HG02884 (cell line): ENCODE measurements around the gene SRSF2.
"Not testable (repeated sequence)": the region's sequence is repeated elsewhere in the genome, so short reads cannot be mapped to it uniquely, and the experiment has no call there.

Source experiments
- ATAC-seq: cut with Tn5 transposase; IDR thresholded peaks from one replicate; pipeline ENCODE4 v1.9.1; 2021; ENCODE audit warnings: mild to moderate bottlenecking, moderate library complexity; ENCODE audit not compliant: unreplicated experiment

The SRSF2 gene

DNA sequence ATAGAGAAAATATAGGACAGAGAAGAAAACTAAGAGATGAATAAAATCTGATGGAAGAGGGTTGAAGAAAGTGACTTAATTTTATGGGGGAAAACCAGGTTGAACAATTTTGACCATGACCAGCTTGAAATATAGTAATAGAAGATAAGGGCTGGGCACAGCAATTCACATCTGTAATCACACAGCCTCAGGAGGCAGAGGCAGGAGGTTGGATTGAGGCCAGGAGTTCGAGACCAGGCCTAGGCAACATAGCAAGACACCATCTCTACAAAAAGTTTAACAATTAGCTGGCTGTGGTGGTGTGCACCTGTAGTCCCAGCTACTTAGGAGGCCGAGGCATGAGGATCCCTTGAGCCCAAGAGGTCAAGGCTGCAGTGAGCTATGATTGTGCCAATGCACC is 35.1 kb downstream of the SRSF2 start:
- no peak for ATAC-seq

DNA sequence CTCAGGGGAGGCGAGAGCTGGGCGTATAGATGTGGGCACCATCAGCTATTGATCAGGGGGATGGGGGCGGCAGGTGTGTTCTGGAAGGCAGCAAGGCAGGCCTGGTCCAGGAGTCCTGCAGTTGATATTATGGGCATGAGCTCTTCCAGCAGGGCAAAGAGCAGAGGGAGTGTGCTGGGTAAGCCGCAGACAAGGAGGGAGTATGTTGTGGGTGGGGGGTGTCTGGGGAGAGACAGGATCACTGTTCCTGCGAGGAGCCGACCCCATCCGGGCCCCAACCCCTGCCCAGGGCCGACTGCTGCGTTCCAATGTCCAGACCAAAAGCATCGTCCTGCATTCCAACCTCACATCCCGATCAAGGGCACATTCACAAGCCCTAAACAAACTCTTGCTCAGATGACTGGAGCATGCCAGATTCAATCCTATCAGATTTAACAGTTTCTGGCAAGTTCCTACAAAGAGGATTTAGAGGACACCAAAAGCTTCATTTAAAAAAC is 35.6 kb downstream of the SRSF2 start:
- ATAC-seq, result no peak

DNA sequence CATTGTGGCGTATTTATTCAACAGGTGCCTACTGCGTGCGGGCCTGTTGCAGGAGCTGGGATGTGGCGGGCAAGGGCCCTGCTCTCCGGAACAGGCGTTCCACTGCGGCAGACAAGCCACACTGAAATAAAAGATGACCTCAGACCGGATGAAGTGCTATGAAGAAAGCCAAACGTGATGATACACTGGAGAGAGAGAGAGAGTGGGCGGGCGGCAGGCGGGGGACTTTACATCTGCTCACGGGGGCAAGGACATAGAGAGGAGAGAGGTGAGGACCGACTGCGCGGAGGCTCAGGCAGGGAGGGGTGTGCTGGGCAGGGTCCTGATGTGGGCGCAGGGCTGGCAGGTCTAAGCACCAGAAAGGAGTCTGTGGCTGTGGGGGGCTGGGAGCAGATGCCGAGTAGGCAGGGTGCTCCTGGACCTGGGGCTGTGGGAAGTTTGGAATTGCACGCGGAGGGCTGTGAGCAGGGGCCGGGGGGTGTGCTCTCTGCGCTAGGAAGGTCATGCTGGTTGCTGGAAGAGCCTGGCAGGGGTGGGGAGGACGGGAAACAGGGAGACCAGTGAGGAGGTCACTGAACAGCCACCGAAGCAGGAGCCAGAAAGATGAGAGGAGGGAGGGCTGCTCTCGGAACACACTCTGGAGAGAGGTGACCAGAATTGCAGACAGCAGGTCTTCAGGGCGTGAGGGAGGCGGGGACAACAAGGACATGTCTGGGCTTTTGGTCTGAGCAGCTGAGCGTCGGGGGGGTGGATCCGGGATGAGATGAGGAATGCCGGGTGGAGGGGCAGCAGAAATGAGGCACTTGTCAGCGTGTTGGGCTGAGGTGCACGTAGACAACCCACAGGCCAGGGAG is 36.3 kb downstream of the SRSF2 start:
- no peak for ATAC-seq

DNA sequence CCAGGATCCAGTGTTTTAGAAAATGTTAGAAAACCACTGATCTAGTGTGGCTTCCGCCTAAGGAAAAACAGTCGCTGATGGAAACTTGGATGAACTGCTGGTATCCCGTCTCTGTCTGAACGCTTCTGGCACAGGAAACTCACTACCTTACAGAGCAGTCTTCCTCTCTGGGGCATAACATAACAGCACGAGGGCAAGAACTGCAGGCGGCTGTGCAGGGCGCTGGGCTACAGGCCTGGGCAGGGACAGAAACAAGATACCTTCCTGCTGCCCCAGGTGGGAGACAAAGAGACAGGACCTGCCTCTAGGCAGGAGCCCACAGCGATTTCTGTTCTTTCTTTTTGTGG is 36.9 kb downstream of the SRSF2 start:
- ATAC-seq, result no peak

DNA sequence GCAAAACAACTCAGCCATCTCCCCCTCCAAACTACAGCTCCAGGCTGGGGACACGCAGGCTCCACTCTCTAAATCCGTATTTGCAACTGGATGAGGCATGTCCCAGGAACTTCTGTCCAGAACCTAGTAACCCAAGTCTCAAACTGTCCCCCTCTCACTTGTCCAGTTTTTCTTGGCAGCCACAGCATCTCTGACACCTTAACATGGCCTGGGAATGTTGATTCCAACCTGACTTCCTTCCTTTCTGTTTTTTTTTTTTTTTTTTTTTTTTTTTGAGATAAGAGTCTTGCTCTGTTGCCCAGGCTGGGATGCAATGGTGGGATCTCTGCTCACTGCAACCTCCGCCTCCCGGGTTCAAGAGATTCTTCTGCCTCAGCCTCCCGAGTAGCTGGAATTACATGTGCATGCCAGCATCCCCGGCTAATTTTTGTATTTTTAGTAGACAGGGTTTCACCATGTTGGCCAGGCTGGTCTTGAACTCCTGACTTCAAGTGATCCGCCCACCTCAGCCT is 38.6 kb downstream of the SRSF2 start:
- ATAC-seq, result not testable (repeated sequence)

DNA sequence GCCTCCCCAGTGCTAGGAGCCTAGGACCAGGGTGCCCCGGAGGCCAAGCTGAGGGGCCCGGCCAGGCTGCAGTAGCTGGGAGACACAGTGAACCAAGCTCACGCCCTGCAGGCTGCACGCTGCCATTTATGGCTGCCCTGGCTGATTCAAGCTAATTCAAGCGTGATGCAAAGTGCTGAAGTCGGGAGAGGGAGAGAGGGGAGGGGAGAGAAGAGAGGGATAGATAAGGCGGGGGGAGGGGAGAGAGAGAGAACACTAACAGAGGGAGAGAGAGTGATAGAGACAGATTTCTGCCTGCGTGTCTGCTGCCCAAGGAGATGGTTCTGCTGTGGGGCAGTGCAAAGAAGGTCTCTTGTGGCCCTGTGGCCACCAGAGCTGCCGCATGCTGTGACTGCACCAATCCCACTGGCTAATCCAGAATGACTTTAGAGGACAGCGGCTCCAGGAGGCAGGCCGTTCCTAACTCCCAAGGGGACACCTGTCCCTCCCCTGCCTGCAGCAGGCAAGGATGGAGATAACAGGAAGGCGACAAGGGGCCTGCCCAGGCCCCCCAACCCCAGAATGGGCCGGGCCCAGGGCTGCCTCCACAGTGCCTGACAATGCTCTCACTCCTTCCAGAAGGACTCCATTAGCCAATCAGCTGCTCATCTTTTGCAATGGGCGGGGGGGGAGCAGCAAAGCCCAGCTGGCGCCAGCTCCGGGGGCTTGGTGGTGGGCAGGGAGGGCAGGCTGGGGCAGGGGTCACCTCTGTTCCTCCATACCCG is 39.2 kb downstream of the SRSF2 start:
- ATAC-seq, result no peak

DNA sequence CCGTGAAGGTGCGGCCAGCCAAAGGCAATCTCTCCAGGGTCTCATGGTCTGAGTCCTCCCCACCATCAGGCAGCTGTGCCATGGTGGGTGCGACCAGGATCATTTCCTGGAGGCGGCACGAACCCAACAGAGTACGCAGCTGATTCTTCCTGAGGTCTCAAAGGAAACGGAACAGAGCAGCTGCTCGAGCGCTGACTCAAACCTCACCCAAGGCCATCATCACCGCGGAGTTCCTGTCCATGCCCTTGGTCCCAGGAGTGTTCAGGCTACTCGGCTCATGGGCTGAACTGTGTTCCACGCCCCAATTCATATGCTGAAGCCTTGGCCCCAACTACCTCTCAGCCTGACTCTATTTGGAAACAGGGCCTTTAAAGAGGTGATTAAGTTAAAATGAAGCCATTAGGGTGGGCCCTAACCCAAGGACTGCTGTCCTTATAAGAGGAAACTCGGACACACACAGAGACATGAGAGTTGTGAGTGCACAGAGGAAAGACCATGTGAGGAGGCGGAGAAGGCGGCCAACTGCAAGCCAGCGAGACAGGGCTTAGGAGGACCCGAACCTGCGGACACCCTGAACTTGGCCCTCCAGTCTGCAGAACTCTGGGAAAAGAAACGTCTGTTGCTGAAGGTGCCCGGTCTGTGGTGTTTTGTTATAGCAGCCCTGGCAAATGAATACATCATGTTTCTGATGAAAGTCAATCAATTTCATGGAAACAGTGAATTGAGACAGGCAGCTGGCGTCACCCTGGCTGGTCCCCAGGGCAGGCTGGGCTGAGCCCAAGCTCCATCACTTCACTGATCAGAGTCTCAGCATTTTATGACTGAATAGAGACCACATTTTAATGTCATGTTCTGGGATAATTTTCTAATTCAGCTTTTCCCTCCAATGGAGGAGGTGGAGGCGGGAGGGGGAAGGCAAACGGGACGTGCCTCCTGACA is 40.1 kb downstream of the SRSF2 start:
- ATAC-seq, result no peak

DNA sequence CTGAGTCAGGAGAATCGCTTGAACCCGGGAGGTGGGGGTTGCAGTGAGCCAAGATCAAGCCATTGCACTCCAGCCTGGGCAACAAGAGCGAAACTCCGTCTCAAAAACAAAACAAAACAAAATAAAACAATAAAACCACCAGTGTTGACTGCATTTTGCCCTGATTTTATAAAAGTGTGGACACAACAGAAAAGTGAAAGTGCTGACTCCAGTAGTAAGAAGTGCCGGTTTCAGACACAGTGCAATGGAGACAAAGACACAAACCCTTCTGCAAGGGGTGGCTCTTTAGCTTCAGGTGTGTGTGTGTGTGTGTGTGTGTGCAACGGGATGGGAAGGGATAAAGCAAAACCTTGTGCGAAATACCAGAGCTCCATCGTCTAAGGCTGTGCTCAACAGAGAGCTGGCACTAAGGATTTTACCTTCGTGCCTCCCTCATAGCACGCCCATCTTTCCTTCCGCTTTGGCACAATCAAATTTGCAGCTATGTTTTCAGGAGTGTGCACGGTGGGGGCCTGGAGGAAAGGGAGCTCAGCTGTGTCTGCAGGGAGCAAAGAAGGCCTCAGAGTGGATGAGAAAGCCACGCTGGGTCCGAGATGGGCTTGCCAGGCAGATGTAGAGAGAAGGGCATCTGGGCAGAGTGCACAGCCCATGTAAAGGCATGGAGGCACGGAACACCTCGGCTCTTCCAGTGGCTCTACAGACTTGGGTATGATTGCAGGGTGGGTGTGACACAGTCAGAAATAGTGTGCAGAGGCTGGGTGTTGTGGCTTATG is 41.9 kb downstream of the SRSF2 start:
- no peak for ATAC-seq

DNA sequence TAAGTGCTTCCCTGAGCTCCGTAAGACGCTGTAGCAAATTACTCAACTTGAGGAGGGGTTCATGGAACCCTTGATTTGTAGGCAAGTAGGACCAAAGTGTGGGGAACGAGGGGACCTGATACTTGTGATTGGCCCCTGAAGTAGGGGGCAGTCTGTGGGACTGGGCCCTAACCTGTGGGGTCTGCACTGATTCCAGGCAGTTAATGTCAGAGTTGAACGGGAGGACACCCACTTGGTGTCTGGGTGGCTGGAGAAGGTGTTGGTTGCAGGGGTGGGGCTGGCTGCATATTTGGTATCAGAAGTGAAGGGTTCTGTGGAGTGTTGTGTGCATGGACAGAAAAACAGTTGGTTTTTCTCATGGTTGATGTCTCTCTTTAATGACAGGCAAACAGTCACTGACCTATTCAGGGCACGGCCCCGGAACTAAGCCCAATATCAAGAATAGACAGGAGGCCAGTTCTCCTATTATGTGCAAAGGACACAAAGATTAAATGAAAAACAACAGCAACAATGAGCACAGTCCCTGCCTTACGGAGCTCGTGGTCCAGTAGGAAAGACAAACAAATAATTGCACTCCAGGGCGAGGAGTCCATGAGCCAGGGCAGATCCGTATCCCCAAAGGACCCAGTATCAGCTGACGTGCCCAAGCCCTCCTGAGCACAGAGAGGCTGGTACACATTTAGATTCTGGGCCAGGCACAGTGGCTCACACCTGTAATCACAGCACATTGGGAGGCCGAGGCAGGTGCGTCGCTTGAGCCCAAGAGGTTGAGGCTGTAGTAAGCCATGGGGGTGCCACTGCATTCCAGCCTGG is 45.5 kb downstream of the SRSF2 start:
- ATAC-seq, result no peak

DNA sequence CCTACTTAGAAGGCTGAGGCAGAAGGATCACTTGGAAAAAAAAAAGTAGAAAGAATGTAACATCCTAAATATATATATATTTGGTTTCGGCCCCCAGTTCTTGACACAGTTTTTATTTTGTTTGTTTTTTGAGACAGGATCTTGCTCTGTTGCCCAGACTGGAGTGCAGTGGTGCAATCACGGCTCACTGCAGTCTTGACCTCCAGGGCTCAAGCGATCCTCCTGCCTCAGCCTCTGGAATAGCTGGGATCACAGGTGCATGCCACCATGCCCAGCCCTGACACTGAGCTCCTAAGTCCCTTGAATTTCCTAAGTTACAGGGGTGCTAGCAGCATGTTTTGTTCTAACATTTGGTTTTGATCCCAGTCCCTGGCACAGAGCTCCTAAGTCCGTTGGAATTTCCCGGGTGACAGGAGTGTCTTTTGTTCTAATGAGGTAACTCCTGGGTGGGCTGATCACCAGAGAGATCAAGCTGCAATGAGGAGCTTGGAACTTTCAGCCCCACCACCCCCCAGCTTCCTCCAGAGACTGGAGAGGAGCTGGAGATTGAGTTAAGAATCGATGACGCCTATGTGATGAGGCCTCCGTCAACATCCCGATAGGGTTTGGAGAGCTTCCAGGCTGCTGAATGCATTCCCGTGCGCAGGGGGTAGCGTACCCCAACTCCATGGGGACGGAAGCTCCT is 46.4 kb downstream of the SRSF2 start:
- ATAC-seq, result no peak

DNA sequence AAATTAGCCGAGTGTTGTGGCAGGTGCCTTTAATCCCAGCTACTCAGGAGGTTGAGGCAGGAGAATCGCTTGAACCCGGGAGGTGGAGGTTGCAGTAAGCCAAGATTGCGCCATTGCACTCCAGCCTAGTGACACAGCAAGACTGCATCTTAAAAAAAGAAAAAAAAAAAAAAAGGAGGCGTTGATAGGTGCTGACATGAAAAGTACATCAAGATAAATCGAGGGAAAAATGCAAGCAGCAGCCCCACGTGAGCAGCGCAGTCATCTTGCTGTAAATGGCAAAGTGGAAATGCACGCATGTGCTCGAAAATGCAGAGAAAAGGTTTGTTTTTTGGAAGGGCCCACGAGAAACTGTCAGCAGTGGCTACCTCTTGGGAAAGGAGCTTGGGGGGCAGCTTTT is 47.3 kb downstream of the SRSF2 start:
- no peak for ATAC-seq

DNA sequence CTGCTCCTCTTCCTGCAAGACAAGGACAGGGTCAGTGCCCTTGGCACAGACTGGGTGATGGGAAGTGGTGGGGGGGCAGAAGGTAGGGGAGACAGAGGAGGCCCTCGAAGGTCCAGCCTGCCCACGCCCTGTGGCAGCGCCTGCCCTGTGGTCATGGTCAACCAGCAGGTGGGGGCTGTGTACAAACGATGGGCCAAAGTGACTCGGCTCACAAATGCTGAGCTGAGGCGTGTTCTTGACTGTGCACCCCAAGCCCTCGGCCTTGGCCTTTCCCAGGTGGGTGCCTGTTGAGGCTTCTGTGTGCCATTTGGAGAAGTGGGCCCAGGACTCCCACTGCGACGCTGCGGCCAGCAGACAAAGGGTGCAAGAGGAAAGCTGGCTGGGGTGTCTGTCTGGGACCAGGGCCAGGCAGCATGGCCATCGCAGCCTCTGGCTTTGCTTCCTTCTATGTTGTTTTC is 48.9 kb downstream of the SRSF2 start:
- no peak for ATAC-seq

DNA sequence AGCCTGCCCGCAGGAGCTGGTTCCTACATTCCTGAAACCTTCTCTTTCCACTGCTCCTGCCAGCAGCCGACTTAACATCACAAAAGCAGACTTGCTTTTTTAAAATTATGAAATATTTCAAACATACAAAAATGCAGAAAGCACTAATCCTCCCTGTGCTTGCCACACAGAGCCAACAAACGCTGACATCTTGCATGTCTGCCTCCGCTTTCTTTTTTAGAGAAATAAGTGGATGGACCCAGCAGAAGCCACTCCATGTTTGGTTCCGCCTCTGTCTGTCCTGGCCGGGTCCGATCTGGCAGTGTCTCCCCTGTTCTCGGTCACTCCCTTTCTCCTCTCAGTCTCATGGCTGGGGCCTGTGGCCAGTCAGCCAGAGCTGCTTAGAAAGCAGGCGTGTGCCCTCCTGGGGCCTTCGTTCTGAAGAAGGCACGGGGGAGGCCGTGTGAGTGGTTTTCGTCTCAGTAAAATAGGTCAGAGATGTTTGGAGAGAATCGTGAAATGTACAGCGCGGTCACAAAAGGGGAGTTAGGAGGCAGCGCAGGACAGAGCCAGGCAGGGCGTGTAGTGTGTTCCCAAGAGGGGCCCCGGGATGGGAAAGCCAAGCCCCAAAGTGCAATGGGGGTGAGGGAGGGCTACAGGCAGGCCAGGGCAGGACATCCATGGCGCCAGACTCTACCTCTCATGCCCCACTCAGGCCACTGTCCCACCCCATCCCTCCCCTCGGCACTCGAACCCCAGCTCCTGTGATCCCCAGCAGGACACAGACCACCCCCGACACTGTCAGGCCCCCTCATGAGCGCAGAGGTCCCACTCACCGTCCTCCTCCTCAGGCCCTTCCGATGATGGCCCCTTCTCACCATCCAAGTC is 49.6 kb downstream of the SRSF2 start:
- no peak for ATAC-seq

DNA sequence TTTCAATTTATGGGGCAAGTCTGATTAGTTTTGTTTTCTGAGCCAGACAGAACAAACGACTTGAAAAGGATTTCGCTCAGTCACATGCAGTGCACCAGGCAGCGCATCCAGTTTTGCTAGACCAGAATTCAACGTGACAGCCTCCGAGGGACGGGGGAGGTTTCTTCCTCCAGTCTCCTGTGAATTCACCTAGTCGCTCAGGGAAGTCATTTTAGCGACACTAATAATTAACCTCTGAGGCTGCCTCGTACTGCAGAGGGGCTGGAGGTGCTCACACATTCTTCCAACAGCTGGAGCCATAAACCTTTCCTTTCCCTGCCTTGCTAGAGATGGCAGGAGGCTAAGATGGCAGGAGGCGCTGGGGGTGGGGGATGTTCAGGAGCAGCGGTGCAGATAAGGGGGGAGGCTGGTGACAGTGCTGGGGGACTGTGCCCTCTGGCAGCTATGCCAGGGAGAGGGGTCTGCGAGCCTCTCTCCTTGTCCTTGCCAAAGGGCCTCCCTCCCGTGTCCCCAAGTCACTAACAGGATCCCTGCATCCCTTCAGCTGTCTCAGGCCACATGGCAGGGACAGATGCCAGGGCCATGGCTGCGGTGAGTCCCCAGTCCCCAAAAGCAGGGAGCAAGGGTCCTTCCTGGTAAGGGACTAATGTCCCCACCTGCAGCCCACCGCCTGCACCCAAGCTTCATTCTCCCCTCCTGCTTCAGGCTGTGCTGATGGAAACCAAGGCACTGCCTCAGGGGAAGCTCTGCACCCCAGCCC is 50.4 kb downstream of the SRSF2 start:
- no peak for ATAC-seq

DNA sequence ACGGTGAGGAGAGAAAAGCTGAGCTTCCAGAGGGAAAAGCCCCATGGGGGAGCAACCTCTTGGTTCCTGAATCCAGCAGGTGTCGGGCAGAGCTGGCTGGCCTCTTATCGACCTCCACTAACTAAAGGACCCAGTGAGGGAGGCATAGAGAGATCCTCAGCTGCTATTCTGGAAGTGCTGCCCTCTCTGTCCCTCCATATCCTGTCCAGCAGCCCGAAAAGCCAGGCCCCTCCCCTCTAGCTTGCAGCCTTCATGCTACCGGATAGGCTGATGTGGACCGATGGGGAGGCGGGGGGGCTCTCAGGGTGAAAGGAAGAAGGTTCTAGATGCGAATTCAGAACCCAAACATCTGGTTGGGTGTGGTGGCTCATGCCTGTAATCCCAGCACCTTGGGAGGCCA is 51.3 kb downstream of the SRSF2 start:
- ATAC-seq, result no peak

DNA sequence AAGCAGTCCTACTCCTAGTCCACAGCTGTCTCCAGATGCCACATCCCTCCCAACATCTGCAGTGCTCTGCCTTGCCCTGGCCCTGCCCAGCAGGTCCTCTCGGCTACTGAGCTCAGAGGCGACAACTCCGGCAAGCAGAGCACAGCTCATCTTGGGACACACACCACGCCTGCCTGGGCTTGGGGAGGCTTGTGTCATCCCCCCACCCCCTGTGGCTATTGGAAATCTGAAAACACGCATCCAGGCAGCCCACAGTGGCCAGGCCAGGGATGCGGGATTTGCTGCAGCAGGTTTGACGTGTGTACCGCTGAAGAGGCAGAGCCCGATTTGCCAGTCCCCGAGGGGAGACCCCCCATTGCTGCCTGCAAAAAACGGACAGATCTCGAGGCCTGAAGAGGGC is 51.8 kb downstream of the SRSF2 start:
- no peak for ATAC-seq

DNA sequence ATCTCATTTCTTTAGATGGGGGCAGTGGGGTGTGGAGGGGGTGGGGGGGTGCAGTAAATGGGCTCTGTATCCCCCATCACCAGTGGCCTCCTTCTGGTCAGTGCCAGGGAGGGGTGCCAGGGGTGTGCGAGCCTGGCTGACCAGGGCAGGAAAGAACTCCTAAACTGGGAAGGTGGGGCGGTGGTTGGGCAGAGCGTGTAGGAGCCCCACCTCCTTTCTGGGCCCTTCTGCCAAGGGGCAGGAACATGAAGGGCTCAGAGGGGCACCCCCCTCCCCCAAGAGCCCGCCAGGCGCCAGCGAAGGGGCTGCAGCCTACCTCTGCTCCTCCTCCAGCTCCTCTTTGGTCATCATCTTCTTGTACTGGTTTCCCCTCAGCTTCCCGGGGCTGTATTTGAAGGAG is 52.4 kb downstream of the SRSF2 start:
- no peak for ATAC-seq
